GM19099 (cell line): ENCODE data around the gene LAMB3.

Experiments used
- POLR2A ChIP-seq: IDR thresholded peaks from 3 replicates; pipeline ENCODE4 v1.6.1; 2011; ENCODE audit warnings: low read depth; ENCODE audit not compliant: insufficient read length; ENCODE audit errors: extremely low read depth

Gene LAMB3

GRCh38 chr1:209587789-209588188, 64.4 kb downstream of the LAMB3 start:
- no peak for TF ChIP-seq POLR2A

DNA sequence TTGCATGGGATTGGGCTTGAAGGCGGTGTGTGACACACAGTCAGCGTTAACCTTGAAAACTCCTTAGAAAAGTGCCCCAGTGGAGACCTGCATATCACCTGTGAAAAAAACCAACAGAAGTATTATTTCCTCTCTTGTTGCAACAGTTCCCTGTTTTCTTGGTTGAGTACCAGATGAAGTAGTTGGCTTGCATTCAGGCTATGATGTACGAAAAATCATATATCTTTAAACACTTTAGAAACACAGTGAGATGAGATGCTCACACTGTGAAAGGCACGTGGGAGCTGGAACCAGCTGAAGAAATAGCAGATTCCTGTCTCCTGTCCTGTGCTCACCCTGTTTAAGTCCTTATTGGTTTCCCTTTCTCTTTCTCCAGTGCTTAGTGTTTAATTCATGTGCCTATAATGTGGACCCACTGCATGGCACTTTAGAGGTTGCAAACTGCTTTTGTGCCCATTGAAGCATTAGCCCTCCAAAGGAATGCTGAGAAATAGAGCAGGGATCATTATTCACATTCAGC, 65.9 kb downstream of the LAMB3 start:
- no peak for TF ChIP-seq POLR2A

- TF ChIP-seq POLR2A = no peak
These were observed 66.6 kb downstream of the LAMB3 start for GRCh38 chr1:209585672-209586071.

- TF ChIP-seq POLR2A = no peak
These were observed 67.0 kb downstream of the LAMB3 start for GRCh38 chr1:209585197-209585596.

DNA sequence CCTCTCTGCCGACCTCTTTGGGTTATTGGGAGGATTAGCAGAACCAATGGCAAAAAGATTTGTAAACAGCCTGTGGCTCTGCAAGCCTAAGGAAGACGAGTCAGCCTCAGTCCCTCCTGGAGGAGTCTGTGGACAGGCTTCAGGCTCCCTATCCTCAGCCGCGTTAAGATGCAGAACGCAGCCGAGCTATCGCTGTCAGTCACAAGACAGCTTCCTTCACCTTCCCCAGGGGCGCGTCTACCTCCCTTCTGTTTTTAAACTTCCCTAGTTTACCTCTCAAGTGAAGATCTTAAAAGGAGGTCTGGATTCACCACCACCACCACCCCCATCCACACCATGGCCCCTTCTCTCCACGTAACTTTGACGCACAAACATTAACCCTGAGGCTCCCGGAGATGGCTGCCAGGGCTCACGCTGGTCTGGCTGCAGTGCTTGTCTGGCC, 68.0 kb downstream of the LAMB3 start:
- no peak for TF ChIP-seq POLR2A

DNA sequence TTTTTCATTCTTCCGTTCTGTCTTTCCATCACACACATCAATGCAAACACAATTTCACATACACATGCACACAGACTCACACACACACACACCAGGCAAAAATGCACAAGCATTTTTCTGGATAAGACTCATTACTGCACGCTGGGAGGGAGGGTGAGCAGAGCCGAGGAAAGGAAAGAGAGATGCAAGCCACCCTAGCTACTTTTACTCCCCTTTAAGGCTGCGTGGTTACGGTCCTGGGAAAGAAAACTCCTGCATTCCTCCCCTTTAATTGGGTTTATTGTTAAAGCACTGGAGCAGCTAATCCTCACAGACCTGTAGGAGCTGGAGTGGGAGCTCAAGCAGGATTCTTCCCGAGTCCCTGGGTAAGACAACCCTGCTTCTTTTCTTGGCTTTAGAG, 68.8 kb downstream of the LAMB3 start, which contains the start of gene CAMK1G:
TSS of gene CAMK1G (plus strand) at position 307 of the 400 bp plus-strand sequence. CDS start 11,270 bp downstream, outside the sequence.
- no peak for TF ChIP-seq POLR2A

- no peak for TF ChIP-seq POLR2A
These were observed 71.6 kb downstream of the LAMB3 start for GRCh38 chr1:209580577-209580976.

DNA sequence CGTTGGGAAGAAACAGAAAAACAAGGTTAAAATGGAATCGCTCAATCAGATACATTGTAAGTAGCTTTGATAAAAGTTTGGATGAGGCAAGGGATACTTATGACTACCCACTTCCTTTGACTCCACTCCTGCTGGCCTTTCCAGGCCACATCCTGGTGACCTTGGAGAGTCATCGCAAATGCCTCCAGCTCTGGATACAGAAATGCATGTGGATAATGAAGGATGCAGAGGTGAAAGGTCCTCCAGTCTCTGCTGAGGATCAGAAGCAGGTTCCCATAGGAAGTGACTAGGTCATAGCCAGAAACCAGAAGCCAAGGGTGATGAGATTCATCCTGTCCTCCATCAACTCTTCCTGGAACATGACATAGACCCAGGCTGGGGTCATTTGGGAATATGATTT, 74.9 kb downstream of the LAMB3 start:
- no peak for TF ChIP-seq POLR2A

GRCh38 chr1:209576392-209577197, 75.6 kb downstream of the LAMB3 start:
- no peak for TF ChIP-seq POLR2A

- no peak for TF ChIP-seq POLR2A
These were observed 81.5 kb downstream of the LAMB3 start for GRCh38 chr1:209570743-209571142.

DNA sequence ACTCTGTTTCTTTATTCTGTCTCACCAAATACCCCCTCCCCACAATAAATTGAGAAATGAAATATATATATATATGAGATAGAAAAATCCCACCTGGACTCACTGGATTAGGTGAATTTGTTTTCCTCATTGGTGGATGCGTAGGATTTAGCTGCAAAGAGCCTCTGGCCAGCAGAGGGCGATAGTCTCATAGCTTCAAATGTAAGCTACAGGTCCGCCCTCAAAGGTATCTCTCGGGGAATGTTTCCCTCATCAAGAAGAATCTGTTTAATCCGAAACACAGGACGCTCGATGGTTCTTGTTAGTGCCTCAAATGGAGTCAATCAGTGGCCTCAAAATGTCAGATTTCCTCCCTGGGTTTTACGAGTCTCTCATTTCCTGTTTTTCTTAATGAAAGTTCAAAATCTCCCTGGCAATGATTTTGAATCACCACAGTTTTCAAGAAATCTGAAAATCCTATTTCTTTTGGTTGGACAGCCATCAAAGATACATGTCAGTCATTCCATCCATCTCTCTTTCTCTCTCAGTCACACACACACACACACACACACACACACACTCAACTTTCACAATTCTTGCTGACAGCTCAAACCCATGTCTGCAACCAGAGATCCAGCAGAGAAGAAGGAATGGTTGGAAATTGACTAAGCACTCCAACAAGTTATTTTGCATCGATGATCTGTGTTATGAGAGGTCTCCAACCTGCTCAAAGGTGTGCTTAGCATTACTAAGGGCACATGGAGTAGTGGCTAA, 82.6 kb downstream of the LAMB3 start:
- TF ChIP-seq POLR2A = no peak

GRCh38 chr1:209567698-209568175, 84.5 kb downstream of the LAMB3 start:
- no peak for TF ChIP-seq POLR2A

GRCh38 chr1:209565759-209566678, 86.2 kb downstream of the LAMB3 start:
- TF ChIP-seq POLR2A = no peak
